22Rv1 (cell line): ENCODE results near the gene RPS10.
"Not testable (repeated sequence)": the region's sequence is repeated elsewhere in the genome, so short reads cannot be mapped to it uniquely, and the experiment has no call there.

Experiments
- H3K27ac ChIP-seq: fragments of 450-650 bp; 2 replicates; pipeline ENCODE4 v1.5.1; 2017
- ZFX ChIP-seq: fragments of 450-650 bp; IDR thresholded peaks from 2 replicates; pipeline ENCODE4 v1.6.1; 2017; ENCODE audit warnings: antibody characterized with exemption, borderline replicate concordance
- TF ChIP-seq, protein P1 (sequence below): fragments of 450-650 bp; IDR thresholded peaks from 2 replicates; pipeline ENCODE4 v1.5.1; 2017; ENCODE audit warnings: mild to moderate bottlenecking

Gene RPS10

DNA sequence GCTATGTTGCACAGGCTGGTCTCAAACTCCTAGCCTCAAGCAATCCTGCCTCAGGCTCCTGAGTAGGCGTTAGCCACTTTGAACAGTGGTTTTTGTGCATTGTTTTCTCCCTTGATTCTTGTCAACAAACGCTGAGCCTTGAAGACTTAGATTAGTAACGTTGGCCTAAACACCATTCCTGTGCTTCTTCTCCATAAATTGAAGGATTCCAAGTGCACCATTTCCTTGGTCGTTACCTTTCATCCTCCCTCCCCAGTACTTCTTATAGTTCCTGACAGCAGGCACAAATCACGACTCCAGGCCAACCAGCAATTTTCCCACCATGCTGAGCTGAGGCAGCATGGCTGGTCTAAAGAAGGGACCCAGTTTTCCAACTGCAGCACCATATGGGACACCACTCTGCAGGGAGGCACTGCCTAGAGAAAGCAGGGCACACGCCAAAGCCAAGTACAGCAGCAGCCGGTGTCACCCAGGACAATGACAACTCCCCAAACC lies 8.9 kb downstream of the RPS10 start:
- no peak for TF ChIP-seq ZFX
- TF ChIP-seq, protein P1, sequence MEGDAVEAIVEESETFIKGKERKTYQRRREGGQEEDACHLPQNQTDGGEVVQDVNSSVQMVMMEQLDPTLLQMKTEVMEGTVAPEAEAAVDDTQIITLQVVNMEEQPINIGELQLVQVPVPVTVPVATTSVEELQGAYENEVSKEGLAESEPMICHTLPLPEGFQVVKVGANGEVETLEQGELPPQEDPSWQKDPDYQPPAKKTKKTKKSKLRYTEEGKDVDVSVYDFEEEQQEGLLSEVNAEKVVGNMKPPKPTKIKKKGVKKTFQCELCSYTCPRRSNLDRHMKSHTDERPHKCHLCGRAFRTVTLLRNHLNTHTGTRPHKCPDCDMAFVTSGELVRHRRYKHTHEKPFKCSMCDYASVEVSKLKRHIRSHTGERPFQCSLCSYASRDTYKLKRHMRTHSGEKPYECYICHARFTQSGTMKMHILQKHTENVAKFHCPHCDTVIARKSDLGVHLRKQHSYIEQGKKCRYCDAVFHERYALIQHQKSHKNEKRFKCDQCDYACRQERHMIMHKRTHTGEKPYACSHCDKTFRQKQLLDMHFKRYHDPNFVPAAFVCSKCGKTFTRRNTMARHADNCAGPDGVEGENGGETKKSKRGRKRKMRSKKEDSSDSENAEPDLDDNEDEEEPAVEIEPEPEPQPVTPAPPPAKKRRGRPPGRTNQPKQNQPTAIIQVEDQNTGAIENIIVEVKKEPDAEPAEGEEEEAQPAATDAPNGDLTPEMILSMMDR: no peak
- peak overlapping the region; percentile 57 for H3K27ac ChIP-seq

DNA sequence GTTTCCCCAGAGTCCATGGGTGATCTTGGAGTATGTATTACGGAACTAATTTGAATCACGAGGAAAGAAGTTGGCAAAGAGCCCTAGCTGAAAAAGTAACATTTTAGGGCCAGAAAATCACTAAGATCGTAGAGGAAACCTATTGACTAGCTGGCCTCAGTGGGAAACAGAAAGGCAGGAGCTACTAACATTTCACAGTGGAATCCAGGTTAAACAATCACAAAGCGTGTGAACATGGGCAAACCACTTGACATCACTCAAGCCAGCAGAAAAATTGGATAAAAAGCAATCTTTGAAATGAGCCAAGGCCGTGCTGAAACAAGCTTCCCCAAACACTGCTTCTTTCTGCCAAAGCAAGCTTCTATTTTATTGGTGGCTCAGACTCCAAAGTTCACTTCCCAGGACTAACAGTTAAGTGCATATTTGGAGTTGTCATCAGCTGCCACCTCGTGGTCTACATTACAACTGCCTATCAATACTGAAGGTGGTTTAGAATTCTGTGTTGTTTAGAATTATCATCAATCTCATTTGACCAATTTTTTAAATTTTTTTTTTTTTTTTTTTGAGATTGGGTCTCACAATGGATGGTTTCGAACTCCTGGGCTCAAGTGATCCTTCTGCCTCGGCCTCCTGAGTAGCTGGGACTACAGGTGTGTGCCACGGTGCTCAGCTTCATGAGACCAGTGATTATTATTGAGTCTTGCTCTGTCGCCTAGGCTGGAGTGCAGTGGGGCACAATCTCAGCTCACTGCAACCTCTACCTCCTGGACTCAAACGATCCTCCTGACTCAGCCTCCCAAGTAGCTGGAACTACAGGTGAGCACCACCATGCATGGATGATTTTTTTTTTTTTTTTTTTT lies 10.6 kb downstream of the RPS10 start:
- TF ChIP-seq, protein P1: peak; percentile 83
- TF ChIP-seq ZFX: no peak
- peak overlapping the region; percentile 57 for H3K27ac ChIP-seq

DNA sequence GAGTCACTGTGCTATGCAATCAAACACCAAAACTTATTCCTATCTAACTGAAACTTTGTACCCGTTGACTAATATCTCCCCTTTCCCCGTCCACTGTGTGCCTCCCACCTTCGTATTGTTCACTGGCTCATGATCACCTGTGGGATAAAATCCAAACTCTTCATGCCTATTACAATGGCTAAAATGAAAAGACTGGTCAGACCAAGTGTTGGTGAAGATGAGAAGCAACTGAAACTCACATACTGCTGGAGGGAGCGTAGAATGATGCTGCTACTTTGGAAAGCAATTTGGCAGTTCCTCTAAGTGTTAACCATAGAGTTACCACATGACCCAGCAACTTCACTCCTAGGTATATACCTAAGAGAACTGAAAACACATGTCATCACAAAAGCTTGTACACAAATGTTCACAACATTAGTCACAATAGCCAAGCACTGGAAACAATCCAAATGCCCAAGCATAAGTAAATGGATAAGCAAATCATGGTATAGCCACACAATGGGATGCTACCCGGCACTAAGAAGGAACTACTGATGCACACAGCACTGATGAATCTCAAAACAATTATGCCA lies 13.1 kb downstream of the RPS10 start:
- TF ChIP-seq, protein P1: no peak

DNA sequence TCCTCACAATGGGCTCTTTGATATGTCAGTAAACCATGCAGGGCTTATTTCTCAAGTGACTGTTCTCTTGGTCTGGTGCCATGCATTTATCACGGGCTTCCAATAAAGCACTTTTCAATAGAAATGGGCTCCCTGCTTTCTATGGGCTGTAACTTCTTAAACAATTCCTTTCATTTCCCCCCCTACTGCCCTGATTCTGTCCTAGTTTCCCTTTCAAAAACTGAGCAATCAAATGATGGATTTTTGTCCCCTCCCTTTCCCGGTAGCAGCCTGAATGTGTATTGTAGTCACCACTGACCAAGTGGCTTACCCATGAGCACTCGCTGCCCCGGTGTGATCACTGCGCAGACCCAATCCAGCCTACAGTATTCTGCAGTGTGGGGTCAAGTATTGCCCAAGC lies 13.9 kb downstream of the RPS10 start:
- H3K27ac ChIP-seq: no peak overlapping the region
- TF ChIP-seq, protein P1: no peak
- no peak for TF ChIP-seq ZFX

More for the DNA sequence above, 13.1 kb downstream of the RPS10 start:
- H3K27ac ChIP-seq: no peak overlapping the region

DNA sequence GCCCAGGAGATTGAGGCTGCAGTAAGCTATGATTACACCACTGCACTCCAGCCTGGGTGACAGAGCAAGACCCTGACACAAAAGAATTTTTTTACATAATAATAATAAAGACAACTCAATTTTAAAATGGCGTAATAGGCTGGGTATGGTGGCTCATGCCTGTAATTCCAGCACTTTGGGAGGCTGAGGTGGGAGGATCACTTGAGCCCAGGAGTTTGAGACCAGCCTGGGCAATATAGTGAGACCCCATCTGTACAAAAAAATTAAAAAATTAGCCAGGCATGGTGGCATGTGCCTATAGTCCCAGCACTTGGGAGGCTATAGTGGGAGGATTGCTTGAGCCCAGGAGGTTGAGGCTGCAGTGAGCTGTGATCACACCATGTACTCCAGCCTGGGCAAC lies 18.0 kb downstream of the RPS10 start:
- H3K27ac ChIP-seq: not testable (repeated sequence)

DNA sequence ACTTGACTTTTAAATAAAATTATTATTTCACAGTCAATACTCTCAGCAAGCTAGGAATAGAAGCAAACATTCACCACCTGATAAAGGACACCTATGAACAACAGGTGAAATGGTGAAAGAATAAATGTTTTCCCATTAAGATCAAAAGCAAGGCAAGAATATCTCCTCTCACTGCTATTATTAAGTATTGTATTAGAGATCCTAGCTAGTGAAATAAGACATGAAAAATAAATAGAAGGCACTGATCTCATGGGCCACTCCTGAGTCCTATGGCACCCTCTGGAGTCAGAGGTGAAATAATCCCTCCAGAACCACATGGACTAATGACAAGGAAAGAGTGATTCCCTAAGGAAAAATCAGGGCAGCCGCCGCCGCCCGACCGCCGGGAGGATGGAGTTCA lies 29.4 kb downstream of the RPS10 start:
- no peak overlapping the region for H3K27ac ChIP-seq
- TF ChIP-seq ZFX: no peak
- TF ChIP-seq, protein P1: no peak

DNA sequence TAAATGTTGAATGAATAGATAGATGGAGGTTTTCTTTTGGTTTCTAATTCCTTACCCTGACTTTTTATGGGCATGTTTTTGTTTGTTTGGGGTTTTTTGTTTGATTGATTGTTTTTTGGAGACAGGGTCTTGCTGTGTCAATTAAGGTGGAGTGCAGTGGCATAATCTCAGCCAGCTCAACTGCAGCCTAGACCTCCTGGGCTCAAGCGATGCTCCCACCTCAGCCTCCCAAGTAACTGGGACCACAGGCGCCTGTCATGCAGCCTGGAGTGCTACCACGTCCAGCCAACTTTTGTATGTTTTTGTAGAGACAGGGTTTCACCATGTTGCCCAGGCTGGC lies 31.9 kb downstream of the RPS10 start:
- TF ChIP-seq ZFX: no peak
- TF ChIP-seq, protein P1: no peak
- H3K27ac ChIP-seq: no peak overlapping the region
